Activated effector memory CD4-positive, alpha-beta T cell treated with anti-CD3 and anti-CD28 coated beads, Interleukin-2, amount 50 U/mL, for 16 hours (primary cell): ENCODE measurements around the gene MAPRE3.
"Not testable (repeated sequence)": the region's sequence is repeated elsewhere in the genome, so short reads cannot be mapped to it uniquely, and the experiment has no call there.

ENCODE experiments used
- DNase-seq: peaks from one replicate; pipeline ENCODE4 v3.0.0-alpha.2; 2020

The MAPRE3 gene

DNA sequence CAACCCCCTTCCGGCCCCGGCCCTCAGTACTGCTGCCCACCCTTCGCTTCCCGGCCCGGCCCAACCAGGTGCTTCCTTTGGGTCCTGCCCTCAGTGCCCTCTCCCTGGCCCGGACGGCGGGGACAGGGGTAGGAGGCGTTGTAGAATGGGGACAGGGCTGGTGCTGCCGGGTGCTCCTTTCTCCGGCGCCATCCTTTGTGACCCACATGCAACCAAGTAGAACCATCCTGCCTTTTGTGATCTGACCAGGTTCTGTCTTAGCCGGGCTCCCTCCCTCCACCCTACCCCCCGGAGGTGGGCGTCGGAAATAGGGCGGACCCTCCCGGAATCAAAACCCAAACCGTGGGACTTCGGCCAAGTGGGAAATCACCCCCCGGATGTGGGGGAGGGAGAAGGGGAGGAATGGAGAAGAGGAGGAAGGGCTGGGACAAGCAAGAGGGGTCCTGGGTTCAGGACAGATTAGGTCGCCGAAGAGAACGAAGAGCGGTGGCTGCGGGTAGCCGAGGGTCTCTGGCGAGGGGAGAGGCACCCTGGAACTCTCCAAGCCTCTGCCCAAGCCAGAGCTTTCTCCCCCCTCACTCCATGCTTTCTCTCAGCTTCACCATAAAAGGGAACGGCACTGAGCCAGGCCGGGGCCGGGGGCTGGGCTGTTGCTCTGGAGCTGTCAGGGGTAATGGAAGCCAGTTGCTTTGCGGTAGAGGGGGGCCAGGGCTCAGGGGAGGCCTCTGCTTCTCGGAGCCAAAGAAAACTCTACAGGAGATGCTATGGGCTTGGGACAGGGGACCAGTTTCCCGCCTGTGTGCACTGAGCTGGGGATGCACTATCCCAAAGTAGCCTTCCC is 101.8 kb downstream of the MAPRE3 start:
- DNase-seq: peak; percentile 75

DNA sequence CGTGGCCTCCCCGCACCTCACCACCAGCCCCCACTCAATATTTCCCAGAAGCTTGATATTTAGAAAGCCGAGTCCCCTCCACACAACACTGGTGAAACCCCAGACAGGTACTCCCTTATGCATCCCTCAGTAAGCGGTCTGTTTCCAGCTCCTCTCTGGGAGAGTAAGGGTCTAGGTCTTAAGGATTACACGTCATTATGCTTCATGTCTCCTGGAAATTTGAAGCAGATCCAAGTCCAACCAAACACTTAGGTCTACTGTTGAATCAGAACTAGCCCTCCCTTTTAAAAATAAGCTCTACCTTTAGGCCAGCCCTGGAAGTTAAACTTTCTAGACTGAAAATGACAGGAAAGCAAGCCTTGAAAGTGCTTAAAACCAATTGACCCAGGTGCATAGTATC is 102.5 kb downstream of the MAPRE3 start:
- no peak for DNase-seq

DNA sequence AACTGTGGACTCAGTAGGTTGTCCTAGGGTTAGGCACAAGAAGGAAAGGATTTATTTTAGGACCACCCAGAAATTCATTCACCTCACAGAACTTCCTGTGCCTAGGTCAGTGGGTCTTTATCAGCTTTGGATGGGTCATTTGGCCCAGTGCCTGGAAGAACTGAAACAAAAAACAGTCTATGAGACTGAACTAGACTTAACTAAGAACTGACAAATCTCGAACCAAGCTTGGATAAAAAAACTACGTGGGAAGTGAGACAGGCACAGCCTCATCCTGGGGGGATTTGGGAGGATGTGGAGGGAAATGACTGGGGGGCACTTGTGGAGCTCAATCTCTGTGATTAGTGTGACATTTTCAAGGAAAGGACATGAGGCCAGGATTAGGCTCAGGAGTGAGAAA is 103.3 kb downstream of the MAPRE3 start:
- DNase-seq: no peak

DNA sequence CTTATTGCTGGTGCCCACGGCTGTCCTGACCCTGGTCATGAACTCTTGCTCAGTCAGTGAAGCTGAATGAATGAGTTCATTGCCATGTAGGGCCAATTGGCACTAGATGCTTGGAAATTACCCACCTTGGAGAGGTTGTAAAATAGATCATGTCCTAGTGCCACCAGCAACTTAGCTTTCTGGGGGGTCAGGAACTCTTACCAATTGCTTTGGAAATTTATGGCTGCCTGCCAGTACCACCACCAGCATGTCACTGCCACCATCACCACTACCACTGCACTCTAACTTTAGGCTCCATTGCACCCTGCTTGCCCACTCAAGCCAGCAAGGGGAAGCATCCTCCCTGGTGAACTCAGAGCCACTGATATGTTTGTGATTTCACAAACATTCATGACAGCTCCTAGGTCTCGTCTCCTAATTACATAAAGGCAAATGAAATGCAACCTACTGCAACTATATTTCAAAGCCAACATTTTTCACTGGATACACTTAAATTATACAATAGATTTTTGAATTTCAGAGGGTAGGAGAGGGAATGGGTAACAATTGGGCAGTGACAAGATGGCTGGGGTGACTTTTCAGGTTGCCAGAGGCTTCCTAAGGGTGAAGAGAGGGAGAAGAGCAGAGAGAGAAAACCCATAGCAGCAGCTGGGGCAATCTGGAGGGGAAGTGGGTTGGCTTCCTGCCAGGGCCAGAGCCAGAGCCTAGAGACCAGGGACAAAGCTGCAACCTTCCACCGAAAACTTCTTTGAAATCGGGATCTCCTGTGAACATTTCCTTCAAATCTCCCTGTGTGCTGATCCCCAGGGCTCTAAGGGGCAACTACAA is 104.5 kb downstream of the MAPRE3 start:
- DNase-seq: peak; percentile 79

- not testable (repeated sequence) for DNase-seq
Observed at GRCh38 chr2:27075566-27075871, 105.1 kb downstream of the MAPRE3 start.

DNA sequence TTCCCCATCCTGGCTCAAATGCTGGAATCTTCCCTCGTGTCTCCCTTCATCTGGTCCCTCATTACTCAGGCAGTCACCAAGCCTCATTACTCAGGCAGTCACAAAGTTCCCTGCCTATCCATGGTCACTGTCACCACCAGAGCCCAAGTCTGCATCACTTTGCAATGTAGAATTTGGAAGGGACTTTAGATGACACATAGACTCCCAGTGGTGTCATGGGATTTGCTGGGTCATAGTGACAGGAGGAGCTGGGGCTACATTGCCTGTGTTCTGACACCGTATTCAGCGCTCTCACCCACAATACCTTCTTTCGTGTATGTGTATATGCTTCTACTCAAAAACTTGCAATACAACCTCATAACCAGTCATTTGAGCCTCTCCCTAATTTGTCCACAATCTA is 105.9 kb downstream of the MAPRE3 start:
- DNase-seq: no peak
